Central memory CD8-positive, alpha-beta T cell (primary cell): Measurements from ENCODE around the gene HBS1L.

Experiments
- ATAC-seq: fragments of 150-1000 bp; cut with Tn5 transposase; replicated peaks from 2 replicates; pipeline ENCODE4 v1.10.0; 2022; ENCODE audit warnings: mild to moderate bottlenecking, moderate FRiP score, moderate number of reproducible peaks; ENCODE audit not compliant: poor library complexity, severe bottlenecking; ENCODE audit errors: extremely low read depth
- DNase-seq, 2 donors: peaks; one replicate each; pipeline ENCODE4 v3.0.0; 2021; ENCODE audit warnings: low spot score in 2 of 2
- H3K27ac Mint-ChIP-seq: one replicate; pipeline ENCODE4 v1.8.0; 2022; ENCODE audit warnings: low read depth, mild to moderate bottlenecking, moderate library complexity, mixed read lengths
- H3K27me3 Mint-ChIP-seq: one replicate; pipeline ENCODE4 v1.8.0; 2022; ENCODE audit warnings: mixed read lengths
- H3K36me3 Mint-ChIP-seq: one replicate; pipeline ENCODE4 v1.8.0; 2022; ENCODE audit warnings: mild to moderate bottlenecking, moderate library complexity, mixed read lengths; ENCODE audit not compliant: insufficient read depth
- H3K4me1 Mint-ChIP-seq: one replicate; pipeline ENCODE4 v1.8.0; 2022; ENCODE audit warnings: mixed read lengths
- H3K4me3 Mint-ChIP-seq: one replicate; pipeline ENCODE4 v1.8.0; 2022; ENCODE audit warnings: mild to moderate bottlenecking, moderate library complexity, mixed read lengths
- H3K9me3 Mint-ChIP-seq: one replicate; pipeline ENCODE4 v1.8.0; 2022; ENCODE audit warnings: mixed read lengths

HBS1L gene

GRCh38 chr6:135088281-135088680 lies 33.7 kb upstream of the HBS1L start:
- H3K4me3 Mint-ChIP-seq = peak overlapping the region; percentile 57
- H3K27me3 Mint-ChIP-seq = no peaks in the 10 kb centered on the region
- ATAC-seq = no peak
- H3K36me3 Mint-ChIP-seq = peaks cover 7% of the 10 kb centered on the region
- no peaks in the 10 kb centered on the region for H3K9me3 Mint-ChIP-seq
- H3K4me1 Mint-ChIP-seq = peaks cover 39% of the 10 kb centered on the region
- no peak for DNase-seq
- H3K27ac Mint-ChIP-seq = peak overlapping the region; percentile 23

DNA sequence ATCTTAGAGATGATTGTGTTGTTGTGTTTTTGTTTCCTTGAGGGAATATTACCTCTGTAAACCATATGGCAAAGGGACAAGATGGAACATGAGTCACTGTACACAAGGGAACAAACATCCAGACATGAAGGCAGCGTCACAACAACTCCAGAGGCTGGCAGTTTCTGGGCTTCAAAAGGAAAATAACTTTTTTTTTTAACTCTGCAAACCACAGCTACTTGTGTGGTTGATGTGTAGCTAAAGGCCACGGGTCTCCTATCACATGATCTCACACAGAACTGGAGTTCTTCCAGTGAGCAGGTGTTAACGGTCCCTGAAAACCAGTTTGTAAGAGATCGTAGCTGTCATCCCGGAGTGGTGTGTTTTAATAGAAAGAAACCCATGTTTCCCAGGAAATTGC lies 33.2 kb upstream of the HBS1L start:
- Mint-ChIP-seq H3K4me1 (peaks cover 39% of the 10 kb centered on the region), H3K36me3 (peaks cover 7% of the 10 kb centered on the region), H3K4me3 (peak overlapping the region; percentile 57), H3K9me3 (no peaks in the 10 kb centered on the region), H3K27me3 (no peaks in the 10 kb centered on the region), H3K27ac (peak overlapping the region; percentile 23)
- no peak for DNase-seq
- ATAC-seq = peak; percentile 63

GRCh38 chr6:135087403-135087802 lies 32.8 kb upstream of the HBS1L start:
- H3K36me3 Mint-ChIP-seq = peaks cover 7% of the 10 kb centered on the region
- DNase-seq (no peak), ATAC-seq (peak; percentile 29)
- peak overlapping the region; percentile 23 for H3K27ac Mint-ChIP-seq
- H3K9me3 Mint-ChIP-seq = no peaks in the 10 kb centered on the region
- no peaks in the 10 kb centered on the region for H3K27me3 Mint-ChIP-seq
- H3K4me1 Mint-ChIP-seq = peaks cover 39% of the 10 kb centered on the region
- H3K4me3 Mint-ChIP-seq = peak overlapping the region; percentile 57

- peak overlapping the region; percentile 57 for H3K4me3 Mint-ChIP-seq
- peak overlapping the region; percentile 23 for H3K27ac Mint-ChIP-seq
- DNase-seq = no peak
- no peaks in the 10 kb centered on the region for H3K9me3 Mint-ChIP-seq
- H3K36me3 Mint-ChIP-seq = peaks cover 7% of the 10 kb centered on the region
- H3K4me1 Mint-ChIP-seq = peaks cover 39% of the 10 kb centered on the region
- H3K27me3 Mint-ChIP-seq = no peaks in the 10 kb centered on the region
- no peak for ATAC-seq
These were observed 31.8 kb upstream of the HBS1L start for GRCh38 chr6:135086414-135086764.

DNA sequence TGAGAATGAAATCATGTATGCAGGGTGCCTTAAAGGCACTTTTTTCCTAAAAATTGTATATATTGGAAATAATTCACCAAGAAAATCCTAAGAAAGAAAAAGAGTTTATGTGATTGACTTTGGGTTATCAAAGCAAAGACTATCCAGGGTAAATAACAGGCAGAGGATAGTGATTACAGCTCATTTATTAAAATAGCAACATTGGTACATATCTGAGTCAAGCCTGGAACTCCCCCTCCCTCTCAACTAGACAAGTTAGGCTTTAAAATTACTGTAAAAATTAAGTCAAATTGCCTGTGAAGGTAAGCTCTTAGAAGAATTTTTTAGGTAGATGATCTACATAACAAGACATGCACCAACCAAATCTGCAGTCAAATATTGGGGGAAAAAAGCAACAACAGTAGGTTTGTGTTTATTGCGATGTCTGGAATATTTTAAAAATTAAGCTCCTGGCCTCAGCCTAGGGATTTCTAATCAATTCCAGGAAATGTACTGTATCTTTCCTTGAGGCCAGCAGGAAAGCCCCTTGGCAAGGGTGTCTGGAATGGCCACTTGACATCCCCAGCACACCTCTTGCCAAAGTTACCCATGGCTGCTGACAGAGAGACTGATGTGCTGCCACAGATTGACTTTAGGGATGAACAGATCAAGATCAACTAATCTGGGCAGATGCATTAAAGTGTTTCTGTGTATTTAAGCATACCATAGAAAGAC lies 31.2 kb upstream of the HBS1L start:
- H3K27ac Mint-ChIP-seq = peak overlapping the region; percentile 23
- ATAC-seq (no peak), DNase-seq (no peak)
- peaks cover 39% of the 10 kb centered on the region for H3K4me1 Mint-ChIP-seq
- peaks cover 6% of the 10 kb centered on the region for H3K36me3 Mint-ChIP-seq
- no peaks in the 10 kb centered on the region for H3K27me3 Mint-ChIP-seq
- peak overlapping the region; percentile 57 for H3K4me3 Mint-ChIP-seq
- H3K9me3 Mint-ChIP-seq = no peaks in the 10 kb centered on the region

DNA sequence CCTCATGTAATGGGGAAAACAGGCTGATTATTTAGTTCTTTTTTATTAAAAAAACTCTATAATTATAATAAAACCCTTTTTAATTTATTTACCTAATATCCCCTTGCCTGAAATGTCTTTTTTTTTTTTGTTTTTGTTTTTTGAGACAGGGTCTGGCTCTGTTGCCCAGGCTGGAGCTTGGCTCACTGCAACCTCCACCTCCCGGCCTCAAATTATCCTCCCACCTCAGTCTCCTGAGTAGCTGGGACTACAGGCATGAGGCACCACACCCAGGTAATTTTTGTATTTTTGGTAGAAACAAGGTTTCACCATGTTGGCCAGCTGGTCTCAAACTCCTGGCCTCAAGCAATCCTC lies 30.3 kb upstream of the HBS1L start:
- Mint-ChIP-seq H3K4me1 (peaks cover 39% of the 10 kb centered on the region), H3K4me3 (no peak overlapping the region), H3K36me3 (peaks cover 5% of the 10 kb centered on the region), H3K27ac (no peak overlapping the region), H3K27me3 (no peaks in the 10 kb centered on the region), H3K9me3 (no peaks in the 10 kb centered on the region)
- no peak for ATAC-seq
- DNase-seq = no peak

DNA sequence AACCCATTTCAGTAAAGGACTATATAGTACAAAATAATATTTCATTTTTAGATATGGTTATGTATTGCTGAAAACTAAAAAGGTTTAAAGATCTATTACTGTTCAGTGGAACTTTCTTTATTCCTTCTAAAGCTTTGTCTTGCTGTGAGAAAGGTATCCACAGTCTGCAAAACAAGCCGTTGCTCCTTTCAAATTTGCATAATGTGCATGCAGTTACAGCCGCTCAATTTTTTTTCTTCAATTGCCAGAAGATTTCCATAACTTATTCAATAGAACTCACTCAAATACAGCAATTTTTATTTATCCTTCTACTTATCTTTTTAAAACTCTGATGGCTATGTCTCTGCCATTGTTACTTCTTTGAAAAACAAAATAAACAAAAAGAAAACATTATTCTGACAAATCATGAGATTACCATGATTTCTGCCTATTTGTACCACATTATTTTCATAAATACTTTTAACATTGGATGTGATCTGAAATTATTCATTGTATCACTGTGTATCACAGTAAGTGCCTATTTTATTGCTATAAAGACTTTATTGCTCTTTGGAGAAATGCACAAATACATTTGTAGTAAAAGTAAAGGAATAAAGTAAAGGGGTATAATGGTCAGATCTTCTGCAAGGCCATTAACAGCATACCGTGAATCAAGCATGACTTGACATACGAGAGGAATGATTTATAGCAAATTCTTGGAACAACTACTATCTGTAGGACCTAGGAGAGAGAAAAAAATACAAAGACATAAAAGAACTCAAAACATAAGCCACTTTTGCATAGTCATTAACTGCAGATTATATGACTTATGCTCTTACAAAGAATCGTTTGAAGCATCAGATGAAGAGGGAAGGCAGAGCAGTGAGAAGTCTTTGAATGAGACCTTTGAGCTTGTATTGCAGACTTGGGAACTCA lies 29.6 kb upstream of the HBS1L start:
- H3K9me3 Mint-ChIP-seq = no peaks in the 10 kb centered on the region

DNA sequence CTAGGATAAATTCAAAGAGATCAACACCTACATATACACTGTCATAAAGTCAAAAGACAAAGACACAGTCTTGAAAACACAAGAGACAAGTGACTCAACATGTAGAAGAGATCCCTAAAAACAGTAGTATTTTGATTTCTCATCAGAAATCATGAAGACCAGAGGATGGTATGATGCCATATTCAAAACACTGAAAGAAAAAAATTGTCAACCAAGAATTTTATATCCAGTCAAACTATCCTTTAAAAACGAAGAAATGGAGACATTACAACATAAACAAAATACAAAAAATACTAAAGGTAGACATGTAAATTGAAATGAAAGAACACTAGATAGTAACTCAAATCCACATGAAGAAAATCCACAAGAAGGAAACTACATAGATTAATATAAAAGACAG lies 27.3 kb upstream of the HBS1L start:
- Mint-ChIP-seq H3K36me3 (no peaks in the 10 kb centered on the region), H3K27ac (no peak overlapping the region), H3K4me1 (peaks cover 14% of the 10 kb centered on the region)

More for the DNA sequence above, 29.6 kb upstream of the HBS1L start:
- DNase-seq = no peak
- Mint-ChIP-seq H3K4me3 (no peak overlapping the region), H3K27ac (no peak overlapping the region), H3K36me3 (peaks cover 5% of the 10 kb centered on the region), H3K4me1 (peaks cover 37% of the 10 kb centered on the region), H3K27me3 (no peaks in the 10 kb centered on the region)
- no peak for ATAC-seq

DNA sequence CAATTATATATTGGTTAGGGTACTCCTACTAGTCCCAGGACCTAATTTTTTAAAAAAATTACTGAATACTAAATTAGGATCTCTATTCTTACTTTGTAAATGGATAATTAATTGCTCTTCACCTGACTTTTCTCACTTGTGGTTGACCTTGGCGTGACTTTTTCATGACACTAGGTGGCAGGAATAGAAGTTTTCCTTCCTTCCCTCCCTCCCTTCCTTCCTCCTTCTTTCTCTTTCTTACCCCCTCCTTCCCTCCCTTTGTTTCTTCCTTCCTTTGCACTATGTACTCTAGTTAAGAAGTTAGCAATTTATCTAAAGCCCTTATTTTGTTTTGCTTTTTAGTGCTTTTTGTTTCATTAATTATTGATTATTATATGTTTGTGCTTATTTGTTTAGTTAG lies 20.4 kb upstream of the HBS1L start:
- H3K36me3 Mint-ChIP-seq = no peaks in the 10 kb centered on the region

More for the DNA sequence above, 27.3 kb upstream of the HBS1L start:
- ATAC-seq (no peak), DNase-seq (no peak)
- Mint-ChIP-seq H3K4me3 (no peak overlapping the region), H3K9me3 (no peaks in the 10 kb centered on the region), H3K27me3 (peaks cover 4% of the 10 kb centered on the region)

GRCh38 chr6:135073756-135074393 lies 19.3 kb upstream of the HBS1L start:
- DNase-seq (no peak), ATAC-seq (no peak)
- Mint-ChIP-seq H3K4me3 (no peak overlapping the region), H3K9me3 (no peaks in the 10 kb centered on the region), H3K4me1 (no peaks in the 10 kb centered on the region), H3K27me3 (peaks cover 9% of the 10 kb centered on the region), H3K27ac (no peak overlapping the region), H3K36me3 (no peaks in the 10 kb centered on the region)

More for the DNA sequence above, 20.4 kb upstream of the HBS1L start:
- no peak overlapping the region for H3K27ac Mint-ChIP-seq
- no peak for ATAC-seq
- H3K27me3 Mint-ChIP-seq = peaks cover 9% of the 10 kb centered on the region
- no peaks in the 10 kb centered on the region for H3K4me1 Mint-ChIP-seq
- no peak for DNase-seq
- H3K4me3 Mint-ChIP-seq = no peak overlapping the region
- no peaks in the 10 kb centered on the region for H3K9me3 Mint-ChIP-seq

GRCh38 chr6:135073217-135073616 lies 18.6 kb upstream of the HBS1L start:
- Mint-ChIP-seq H3K27me3 (peaks cover 9% of the 10 kb centered on the region), H3K9me3 (no peaks in the 10 kb centered on the region), H3K4me3 (no peak overlapping the region), H3K27ac (no peak overlapping the region), H3K4me1 (no peaks in the 10 kb centered on the region), H3K36me3 (no peaks in the 10 kb centered on the region)
- ATAC-seq (no peak), DNase-seq (no peak)

DNA sequence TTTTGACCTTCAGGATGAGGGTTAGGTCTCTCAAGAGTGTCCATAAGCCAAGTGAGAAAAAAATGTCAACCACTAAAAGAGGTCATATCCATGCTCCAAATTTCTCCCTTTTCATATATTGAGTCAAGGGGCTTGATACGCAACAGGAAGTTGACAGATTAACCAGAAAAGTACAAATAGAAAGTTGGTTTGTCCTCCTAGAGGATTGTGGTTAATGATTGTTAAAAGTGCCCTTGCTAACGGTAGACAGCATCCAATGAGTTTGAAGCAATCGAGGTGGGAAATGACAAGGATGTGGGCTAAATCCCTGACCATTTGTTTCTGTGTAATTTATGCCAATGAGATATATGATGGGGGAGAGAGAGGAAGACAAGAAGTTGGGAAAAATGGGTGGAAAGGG lies 18.1 kb upstream of the HBS1L start:
- ATAC-seq (no peak), DNase-seq (no peak)
- Mint-ChIP-seq H3K36me3 (no peaks in the 10 kb centered on the region), H3K4me3 (no peak overlapping the region), H3K4me1 (no peaks in the 10 kb centered on the region), H3K27me3 (peaks cover 9% of the 10 kb centered on the region), H3K9me3 (no peaks in the 10 kb centered on the region), H3K27ac (no peak overlapping the region)
